HPDE6-E6E7 (cell line): Measurements from ENCODE around the gene AFF2.

ENCODE experiments used
- DNase-seq: peaks from one replicate; pipeline ENCODE4 v3.0.0; 2011; ENCODE audit warnings: missing footprints; ENCODE audit errors: extremely low spot score

AFF2 gene

GRCh38 chrX:148923631-148924030, 423.2 kb downstream of the AFF2 start:
- DNase-seq, result no peak

- no peak for DNase-seq
Measured at GRCh38 chrX:148926371-148926770, 426.0 kb downstream of the AFF2 start.

- DNase-seq, result no peak
Measured at GRCh38 chrX:148928811-148929210, 428.4 kb downstream of the AFF2 start.

- DNase-seq, result no peak
Measured at GRCh38 chrX:148929686-148930085, 429.3 kb downstream of the AFF2 start.

GRCh38 chrX:148930206-148930729, 429.9 kb downstream of the AFF2 start:
- no peak for DNase-seq

- DNase-seq, result no peak
Measured at GRCh38 chrX:148933881-148934280, 433.5 kb downstream of the AFF2 start.

- no peak for DNase-seq
Measured at GRCh38 chrX:148938348-148938747, 437.9 kb downstream of the AFF2 start.

- DNase-seq, result no peak
Measured at GRCh38 chrX:148940411-148940996, 440.1 kb downstream of the AFF2 start.

GRCh38 chrX:148942754-148943153, 442.3 kb downstream of the AFF2 start:
- no peak for DNase-seq

- DNase-seq, result no peak
Measured at GRCh38 chrX:148947399-148947975, 447.1 kb downstream of the AFF2 start.

GRCh38 chrX:148956352-148956751, 455.9 kb downstream of the AFF2 start:
- DNase-seq, result no peak

GRCh38 chrX:148958901-148959300, 458.5 kb downstream of the AFF2 start:
- DNase-seq, result no peak

- no peak for DNase-seq
Measured at GRCh38 chrX:148960060-148960459, 459.6 kb downstream of the AFF2 start.

- no peak for DNase-seq
Measured at GRCh38 chrX:148961985-148962384, 461.6 kb downstream of the AFF2 start.

- no peak for DNase-seq
Measured at GRCh38 chrX:148976571-148977400, 476.4 kb downstream of the AFF2 start.

GRCh38 chrX:148979786-148980185, 479.4 kb downstream of the AFF2 start:
- no peak for DNase-seq

- no peak for DNase-seq
Measured at GRCh38 chrX:148984238-148984637, 483.8 kb downstream of the AFF2 start.

GRCh38 chrX:148991502-148991901, 491.1 kb downstream of the AFF2 start:
- no peak for DNase-seq

- no peak for DNase-seq
Measured at GRCh38 chrX:148995661-148996060, 495.2 kb downstream of the AFF2 start.

GRCh38 chrX:149002320-149002719, 501.9 kb downstream of the AFF2 start:
- no peak for DNase-seq

GRCh38 chrX:149003863-149004660, 503.6 kb downstream of the AFF2 start:
- DNase-seq, result no peak

- no peak for DNase-seq
Measured at GRCh38 chrX:149004936-149005335, 504.5 kb downstream of the AFF2 start.
